Measurements from ENCODE around the gene CCDC179.

Gene CCDC179

DNA sequence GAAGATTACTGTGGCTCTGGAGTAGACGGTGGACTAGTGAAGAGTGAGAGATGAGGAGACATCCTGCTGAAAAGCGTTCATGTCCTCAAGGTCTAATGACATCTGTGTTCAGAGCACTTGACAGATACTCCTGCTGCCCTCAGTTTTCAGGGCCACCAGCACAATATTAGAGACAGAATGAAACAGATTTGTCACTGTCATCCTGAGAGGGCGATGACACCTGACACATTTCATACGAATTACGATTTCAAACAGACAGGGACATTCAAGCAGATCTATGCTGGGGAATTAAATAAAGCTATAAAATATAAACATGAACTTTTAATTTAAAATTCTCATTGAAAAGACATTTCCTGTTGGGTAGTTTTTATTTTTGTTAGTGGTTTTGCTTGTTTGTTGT lies 59.8 kb downstream of the CCDC179 start:
- DNase-seq (ENCODE audit: low spot score in 2 of 2) = no peak
- no peaks in the 10 kb centered on the region for H3K9me3 Mint-ChIP-seq
- H3K27me3 Mint-ChIP-seq = peaks cover 6% of the 10 kb centered on the region
- H3K4me3 Mint-ChIP-seq = no peak overlapping the region
- H3K4me1 Mint-ChIP-seq = no peaks in the 10 kb centered on the region
- H3K27ac Mint-ChIP-seq (ENCODE audit: low read depth) = no peak overlapping the region
- ATAC-seq (replicated peaks; ENCODE audit: extremely low read depth, poor library complexity, severe bottlenecking) = no peak
- no peaks in the 10 kb centered on the region for H3K36me3 Mint-ChIP-seq (ENCODE audit: insufficient read depth)

- H3K27me3 Mint-ChIP-seq = peaks cover 6% of the 10 kb centered on the region
Measured at GRCh38 chr11:22798901-22799300, 61.4 kb downstream of the CCDC179 start.

GRCh38 chr11:22797047-22797446 lies 63.2 kb downstream of the CCDC179 start:
- Mint-ChIP-seq H3K4me3 (no peak overlapping the region), H3K27me3 (peaks cover 6% of the 10 kb centered on the region), H3K36me3 (ENCODE audit: insufficient read depth) (peaks cover 2% of the 10 kb centered on the region), H3K4me1 (no peaks in the 10 kb centered on the region), H3K9me3 (no peaks in the 10 kb centered on the region), H3K27ac (ENCODE audit: low read depth) (no peak overlapping the region)
- ATAC-seq (replicated peaks; ENCODE audit: extremely low read depth, poor library complexity, severe bottlenecking) = no peak
- no peak for DNase-seq (ENCODE audit: low spot score in 2 of 2)

More at GRCh38 chr11:22798901-22799300, 61.4 kb downstream of the CCDC179 start:
- no peak for DNase-seq (ENCODE audit: low spot score in 2 of 2)
- Mint-ChIP-seq H3K36me3 (ENCODE audit: insufficient read depth) (no peaks in the 10 kb centered on the region), H3K4me3 (no peak overlapping the region), H3K9me3 (no peaks in the 10 kb centered on the region), H3K4me1 (no peaks in the 10 kb centered on the region), H3K27ac (ENCODE audit: low read depth) (no peak overlapping the region)
- no peak for ATAC-seq (replicated peaks; ENCODE audit: extremely low read depth, poor library complexity, severe bottlenecking)

Data from central memory CD8-positive, alpha-beta T cell (primary cell).